Upper lobe of left lung (tissue), 4 donors: ENCODE results near the gene CADPS.

ENCODE experiments used
- CTCF ChIP-seq, 6 experiments: fragments of 450-650 bp in 4 of 6; fragments of 200-600 bp in 2 of 6; sonication (generic) in 2 of 6; IDR thresholded peaks; one replicate each; pipeline ENCODE4 v1.5.1; 2016 to 2019; ENCODE audit warnings: antibody characterized with exemption in 6 of 6
- POLR2A ChIP-seq, 4 donors: fragments of 450-650 bp; IDR thresholded peaks; one replicate each; pipeline ENCODE4 v1.5.1; 2016 to 2017; ENCODE audit warnings: antibody characterized with exemption in 4 of 4, mild to moderate bottlenecking in 2 of 4
- POLR2AphosphoS5 ChIP-seq, 2 donors: sonication (generic); formaldehyde crosslinking; IDR thresholded peaks; one replicate each; pipeline ENCODE4 v1.5.1; 2017; ENCODE audit warnings: antibody characterized with exemption in 2 of 2

GRCh38 chr3:62737449-62737848, 137.8 kb downstream of the CADPS start:
- TF ChIP-seq CTCF (IDR thresholded peaks at IDR 0.05) (no peak), POLR2A (IDR thresholded peaks at IDR 0.05) (no peak), POLR2AphosphoS5 (IDR thresholded peaks at IDR 0.05) (no peak)
